NCI-H1417 (cell line): ENCODE results near the gene PLCD4.
A peak's percentile ranks its signal among the peaks of the same experiment; 100 is the strongest.

ENCODE experiments used
- DNase-seq, 3 experiments: peaks; one replicate each; lab custom pipeline; 2025; lab: John Stamatoyannopoulos, UW

Gene PLCD4

DNA sequence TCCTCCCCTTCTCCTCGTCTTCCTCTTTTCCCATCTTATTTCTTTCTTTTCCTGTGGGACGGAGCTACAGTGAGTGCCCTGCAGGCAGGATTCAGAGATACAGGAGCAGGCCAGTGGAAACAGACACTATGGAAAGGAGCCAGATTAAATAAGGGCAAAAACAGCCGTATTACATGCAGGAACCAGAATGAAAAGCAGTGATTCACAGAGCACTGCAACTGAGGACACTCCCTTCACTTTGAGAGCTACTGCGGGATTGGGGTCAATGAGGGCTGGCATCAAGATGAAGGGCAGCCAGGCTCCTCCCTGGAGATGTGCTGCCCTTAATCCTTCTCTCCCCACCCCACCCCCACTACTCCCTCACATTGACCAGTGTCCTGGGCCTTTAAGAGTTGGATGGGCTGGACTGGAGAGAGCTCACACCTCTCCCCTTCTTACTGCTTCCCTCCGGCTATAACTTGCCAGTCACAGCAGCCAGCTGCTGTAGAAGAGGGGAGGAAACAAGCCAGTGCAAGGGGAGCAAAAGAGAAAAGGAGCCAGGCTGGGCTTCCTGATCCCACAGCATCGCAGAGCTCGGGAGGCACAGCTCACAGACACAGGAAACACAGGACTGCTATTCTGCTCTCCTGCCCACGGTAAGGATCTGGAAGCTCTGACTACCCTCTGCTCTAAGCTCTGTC, at the start of gene PLCD4:
Gene PLCD4, plus strand, starts transcription at position 464 of the 680 bp plus-strand sequence. CDS start 7,841 bp downstream, outside the sequence.
- peak in 1 of 3 experiments; percentile 8 for DNase-seq

- DNase-seq = no peak
Observed at GRCh38 chr2:218557941-218558340, 49.8 kb upstream of the PLCD4 start.

DNA sequence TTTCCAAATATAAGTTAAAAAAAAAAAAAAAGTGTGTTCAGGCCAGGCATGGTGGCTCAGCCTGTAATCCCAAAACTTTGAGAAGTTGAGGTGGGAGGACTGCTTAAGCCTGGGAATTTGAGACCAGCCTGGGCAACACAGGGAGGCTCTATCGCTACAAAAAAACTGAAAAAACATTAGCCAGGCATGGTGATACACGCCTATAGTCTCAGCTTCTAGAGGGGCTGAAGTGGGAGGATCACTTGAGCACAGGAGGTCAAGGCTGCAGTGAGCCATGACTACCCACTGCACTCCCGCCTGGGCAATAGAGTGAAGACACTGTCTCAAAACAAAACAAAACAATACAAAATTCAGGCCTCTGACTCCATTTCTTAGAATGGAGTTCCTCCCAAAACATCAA, 48.7 kb upstream of the PLCD4 start:
- DNase-seq = no peak

DNA sequence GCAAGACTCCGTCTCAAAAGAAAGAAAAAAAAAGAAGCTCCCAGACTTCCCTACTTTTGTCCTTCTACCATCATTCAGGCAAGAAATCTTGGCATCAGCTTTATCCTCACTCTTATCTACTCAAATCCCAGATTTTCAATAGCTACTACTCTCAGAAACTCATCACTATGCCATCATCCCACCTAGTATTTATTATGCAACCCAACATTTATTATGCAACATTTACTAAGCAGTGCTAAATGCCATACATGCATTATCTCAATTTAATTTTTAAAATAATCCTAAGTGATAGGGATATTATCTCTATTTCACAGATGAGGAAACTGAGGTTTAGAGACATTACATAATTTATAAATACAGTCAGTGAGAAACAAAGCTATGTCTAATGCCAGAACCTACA, 43.6 kb upstream of the PLCD4 start:
- no peak for DNase-seq

DNA sequence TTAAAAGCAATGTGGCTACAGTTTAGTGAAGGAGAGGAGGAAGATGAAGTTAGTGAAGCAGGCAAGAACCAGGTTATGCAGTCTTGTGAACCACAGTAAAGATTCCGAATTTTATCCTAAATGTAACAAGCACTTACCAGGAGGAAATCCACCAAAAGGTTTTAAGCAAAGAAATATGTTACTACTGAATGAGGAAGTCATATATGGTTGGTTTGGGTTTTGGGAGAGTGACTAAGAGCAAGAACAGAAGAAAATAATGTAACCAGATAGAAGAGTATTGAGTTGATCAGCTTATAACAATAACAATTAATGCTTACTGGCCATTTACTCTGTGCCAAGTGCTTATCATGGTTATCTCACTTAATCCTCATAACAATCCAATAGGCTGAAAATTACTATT, 41.4 kb upstream of the PLCD4 start:
- no peak for DNase-seq

- peak in 2 of 3 experiments; percentile 92 to 93 for DNase-seq
Observed at GRCh38 chr2:218567797-218568189, 39.9 kb upstream of the PLCD4 start.

GRCh38 chr2:218568190-218569037, 39.3 kb upstream of the PLCD4 start, which contains the start of the genes CNOT9 and USP37:
TSS of gene CNOT9 (plus strand) at chr2:218568839. CDS start at chr2:218568955, 116 bp downstream.
TSS of gene USP37 (minus strand) at chr2:218568351. CDS start at chr2:218558653, 9,698 bp downstream.
- peak; percentile 94 to 99 (median 99) for DNase-seq

- peak in 1 of 3 experiments; percentile 83 for DNase-seq
Observed at GRCh38 chr2:218569038-218569431, 38.7 kb upstream of the PLCD4 start.

DNA sequence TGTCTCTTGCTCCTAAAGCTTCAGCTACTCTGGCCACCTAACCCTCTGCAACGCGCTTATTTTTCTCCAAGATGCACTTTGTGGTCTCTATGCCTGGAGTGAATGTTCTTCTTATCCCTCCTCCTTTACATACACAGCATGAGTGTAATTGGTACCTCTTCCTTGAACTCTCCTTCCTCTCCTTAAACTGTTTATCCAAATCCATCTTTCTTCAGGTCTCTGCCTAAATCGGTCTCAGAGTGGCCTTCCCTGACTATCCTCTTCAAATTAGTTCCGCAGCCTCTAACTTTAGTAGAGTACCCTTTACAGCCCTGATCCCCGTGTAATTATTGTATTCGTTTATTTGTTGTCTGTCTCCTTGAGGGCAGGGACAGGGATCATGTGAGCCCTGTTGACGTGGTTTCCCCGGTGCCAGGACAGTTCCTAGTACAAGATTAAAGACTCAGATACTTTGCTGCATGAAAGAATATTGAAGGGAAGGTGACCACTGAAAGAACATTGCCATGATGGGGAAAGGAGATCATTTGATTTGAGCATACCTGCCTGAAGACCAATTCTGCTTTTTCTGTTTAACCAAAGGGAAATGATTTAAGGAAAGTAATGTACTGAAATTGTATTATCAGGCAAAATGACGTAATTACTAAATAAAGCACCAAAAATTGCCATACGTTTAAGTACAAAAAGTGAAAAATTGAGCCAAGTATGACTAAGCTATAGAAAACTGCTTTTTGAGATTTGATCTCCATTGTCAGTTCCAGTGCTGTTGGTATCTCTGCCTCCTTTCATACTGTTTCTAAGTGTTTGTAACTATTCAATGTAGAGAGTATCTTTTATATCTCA, 37.8 kb upstream of the PLCD4 start:
- DNase-seq = peak in 2 of 3 experiments; percentile 21 to 66

DNA sequence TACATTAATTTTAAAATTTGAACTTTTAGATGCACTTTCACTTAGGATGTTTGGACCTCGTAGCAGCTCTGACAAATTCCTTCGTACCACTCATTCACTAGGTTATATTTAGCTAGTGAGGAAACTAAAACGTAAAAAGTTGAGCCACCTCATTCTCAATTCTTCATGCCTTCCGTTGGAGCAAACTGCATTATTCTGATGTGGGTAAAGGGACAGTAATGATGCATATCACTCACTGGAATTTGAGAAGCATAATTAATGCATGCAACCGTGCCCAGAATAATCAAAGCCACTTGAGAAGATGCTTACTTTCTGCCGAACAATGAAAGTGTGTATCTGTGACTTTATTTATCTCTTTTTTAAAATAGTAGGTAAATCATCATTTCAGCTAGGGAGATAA, 36.8 kb upstream of the PLCD4 start:
- DNase-seq = peak in 1 of 3 experiments; percentile 25

DNA sequence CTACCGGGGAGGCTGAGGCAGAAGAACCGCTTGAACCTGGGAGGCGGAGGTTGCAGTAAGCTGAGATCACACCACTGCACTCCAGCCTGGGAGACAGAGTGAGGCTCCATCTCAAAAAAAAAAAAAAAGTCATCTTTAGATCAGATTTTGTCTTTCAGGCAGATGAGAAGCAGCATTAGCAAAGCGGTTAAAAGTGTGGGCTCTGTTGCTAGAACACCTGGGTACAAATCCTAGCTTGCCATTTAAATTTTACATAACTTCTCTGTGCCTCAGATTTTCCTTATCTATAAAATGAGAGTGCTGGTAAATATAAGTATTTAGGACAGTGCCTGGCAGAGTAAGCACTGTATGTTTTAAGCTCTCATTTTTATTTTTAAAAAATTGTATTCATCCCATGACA, 30.8 kb upstream of the PLCD4 start:
- DNase-seq = no peak

DNA sequence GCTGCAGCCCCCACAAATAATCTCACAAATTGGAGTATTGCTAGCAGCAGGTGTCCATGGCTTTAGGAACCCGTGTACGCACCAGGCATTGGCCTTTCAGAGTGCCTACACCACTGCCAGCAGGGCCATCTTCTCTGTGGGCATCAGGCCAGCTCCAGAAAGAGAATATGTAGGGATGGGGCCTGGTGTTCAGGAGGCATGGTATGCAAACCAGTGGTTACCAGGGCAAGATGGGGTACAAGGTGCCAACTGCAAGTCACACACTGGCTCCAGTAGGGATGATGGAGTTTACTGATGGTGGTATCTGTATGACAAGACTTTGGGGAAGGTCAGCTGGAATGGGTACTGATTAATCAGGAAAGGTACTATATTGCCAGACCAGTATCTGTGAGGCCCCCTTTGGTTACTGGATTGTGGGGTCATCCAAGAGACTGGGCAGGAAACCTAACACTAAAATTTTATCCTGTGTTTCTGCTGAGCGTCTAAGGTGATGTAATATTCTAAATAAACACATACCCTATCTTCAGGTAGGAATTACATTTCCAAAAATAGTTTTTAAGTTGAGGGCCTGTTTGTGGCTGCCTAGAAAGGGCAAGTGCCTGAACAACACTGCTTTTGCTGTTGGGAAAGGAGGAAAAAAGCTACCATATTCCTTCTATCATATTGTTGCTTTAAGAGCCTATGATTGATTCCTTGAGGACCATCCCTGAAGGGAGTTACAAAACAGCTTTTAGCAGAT, 30.0 kb upstream of the PLCD4 start:
- DNase-seq = no peak

DNA sequence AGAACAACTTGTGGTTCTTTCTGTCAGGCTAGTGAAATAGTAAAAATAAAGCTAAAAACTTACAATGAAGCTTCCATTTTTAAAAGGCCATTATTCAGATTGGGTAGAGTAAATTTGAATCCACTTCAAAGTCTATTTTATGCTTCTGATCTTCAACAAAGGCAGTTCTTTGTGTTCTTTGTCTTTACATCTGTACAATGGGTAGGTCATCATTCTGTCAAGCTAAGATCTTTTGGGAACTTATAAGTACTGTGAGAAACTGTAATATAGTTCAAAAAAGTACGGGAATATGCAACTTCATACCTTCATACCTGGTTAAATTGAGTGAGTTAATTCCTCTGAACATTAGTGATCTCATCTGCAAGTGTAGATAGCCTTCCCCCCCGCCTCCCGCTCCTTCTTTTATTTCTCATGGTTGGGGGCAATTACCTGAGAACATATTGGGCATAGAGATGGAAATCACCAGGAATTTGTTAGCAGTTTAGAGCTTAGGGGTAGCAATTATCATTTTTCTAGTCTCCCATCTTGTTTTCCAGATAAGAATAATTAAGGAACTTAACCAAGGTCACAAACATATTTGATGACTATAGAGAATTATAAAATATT, 29.3 kb upstream of the PLCD4 start:
- DNase-seq = no peak

DNA sequence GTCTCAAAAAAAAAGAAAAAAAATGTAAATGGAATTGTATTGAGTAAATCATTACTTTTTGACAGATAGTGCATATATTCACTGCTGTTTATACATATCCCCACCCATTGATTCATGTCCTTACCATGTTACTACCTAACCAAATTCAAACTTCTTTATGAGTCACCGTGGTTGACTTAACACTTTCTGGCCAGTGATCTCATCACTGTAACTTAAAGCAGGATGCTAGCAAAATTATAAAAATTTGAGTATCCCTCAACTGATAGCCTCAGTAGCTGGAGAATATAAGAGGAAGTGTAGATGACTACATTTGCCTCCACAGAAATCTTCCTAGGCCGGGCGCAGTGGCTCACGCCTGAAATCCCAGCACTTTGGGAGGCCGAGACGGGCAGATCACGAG, 25.6 kb upstream of the PLCD4 start:
- DNase-seq = no peak

GRCh38 chr2:218583983-218584850, 23.5 kb upstream of the PLCD4 start:
- no peak for DNase-seq

- no peak for DNase-seq
Observed at GRCh38 chr2:218585541-218585940, 22.2 kb upstream of the PLCD4 start.

DNA sequence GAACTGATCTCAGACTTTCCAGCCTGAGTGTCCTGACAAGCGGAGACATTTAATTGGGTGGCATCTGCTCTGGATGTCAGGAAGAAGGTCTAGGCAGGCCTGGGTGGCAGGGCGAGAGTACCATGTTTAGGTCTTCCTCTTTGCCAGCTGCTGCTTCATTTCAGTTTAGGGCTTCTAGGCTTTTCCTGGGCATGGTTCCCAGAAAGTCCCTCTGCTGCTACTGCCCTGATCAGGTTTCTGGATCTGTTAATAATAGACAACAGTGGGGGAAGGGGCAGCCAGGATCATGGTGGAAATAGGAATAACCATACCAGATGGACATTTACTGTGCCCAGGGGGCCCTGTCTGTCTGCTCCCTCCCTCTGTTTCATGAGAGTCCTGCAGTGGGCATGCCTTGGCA, 2.3 kb upstream of the PLCD4 start:
- DNase-seq = no peak

- no peak for DNase-seq
Observed at GRCh38 chr2:218615868-218616315, 8.2 kb downstream of the PLCD4 start.

DNA sequence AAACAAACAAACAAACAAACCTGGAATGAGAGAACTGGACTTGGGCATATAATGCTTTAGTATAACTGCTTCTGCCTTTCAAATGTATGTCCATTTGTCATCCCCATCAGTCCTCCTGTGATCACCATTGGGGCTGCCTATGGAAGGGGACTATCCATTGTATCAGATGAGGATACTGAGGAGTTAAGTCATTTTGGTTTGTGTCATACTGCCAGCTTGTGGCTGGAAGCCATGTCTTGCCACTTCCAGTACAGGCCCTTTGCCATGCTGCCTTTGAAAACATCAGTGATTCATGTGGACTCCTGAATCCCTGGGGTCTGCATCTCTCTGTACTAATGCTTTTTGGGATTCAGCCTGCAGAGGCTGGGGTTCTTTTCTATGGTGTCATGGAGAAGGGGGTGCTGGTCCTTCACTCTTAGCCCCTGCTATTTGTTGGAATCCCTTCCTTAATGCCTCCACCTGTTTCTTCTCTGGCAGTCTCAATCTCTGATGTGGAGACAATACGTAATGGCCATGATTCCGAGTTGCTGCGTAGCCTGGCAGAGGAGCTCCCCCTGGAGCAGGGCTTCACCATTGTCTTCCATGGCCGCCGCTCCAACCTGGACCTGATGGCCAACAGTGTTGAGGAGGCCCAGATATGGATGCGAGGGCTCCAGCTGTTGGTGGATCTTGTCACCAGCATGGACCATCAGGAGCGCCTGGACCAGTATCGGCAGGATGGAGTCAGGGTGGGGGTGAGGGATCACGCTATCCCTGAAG, 10.6 kb downstream of the PLCD4 start:
- no peak for DNase-seq
